ENCODE results near the gene STK25. TPM values are rescaled to one million over a fixed set of nuclear protein-coding genes. Genes with fewer than 3 reads are reported as not detected.

The STK25 gene
- total RNA-seq, 1 donor from 2014 or later: 259 TPM

- no peak overlapping the region for H3K4me3 ChIP-seq
- TF ChIP-seq CTCF (IDR thresholded peaks at IDR 0.05): no peak
- DNase-seq (ENCODE audit: low spot score in 2 of 2): no peak
- H3K9me3 ChIP-seq: no peaks in the 10 kb centered on the region
- intact Hi-C loops (cut with DNase I): loop anchor here (10.0 kb wide), 2 partner anchors 181 to 939 kb away; partner anchors contain the start of genes DTYMK, DUSP28 and RNPEPL1
- H3K27me3 ChIP-seq: no peaks in the 10 kb centered on the region
- no peak overlapping the region for H3K27ac ChIP-seq
- peaks cover 18 to 22% of the 10 kb centered on the region in 2 donors for H3K36me3 ChIP-seq
- peaks cover 6 to 18% of the 10 kb centered on the region in 2 donors for H3K4me1 ChIP-seq
Measured at GRCh38 chr2:241503776-241504392, 4.5 kb downstream of the STK25 start.

- DNase-seq (ENCODE audit: low spot score in 2 of 2): no peak
Measured at GRCh38 chr2:241502281-241502680, 6.1 kb downstream of the STK25 start.

GRCh38 chr2:241501551-241501950 is 6.8 kb downstream of the STK25 start:
- Histone ChIP-seq H3K4me1 (peaks cover 3 to 9% of the 10 kb centered on the region in 2 donors), H3K27me3 (no peaks in the 10 kb centered on the region), H3K27ac (no peak overlapping the region), H3K9me3 (no peaks in the 10 kb centered on the region), H3K4me3 (no peak overlapping the region), H3K36me3 (peaks cover 32 to 43% of the 10 kb centered on the region in 2 donors)
- no peak for DNase-seq (ENCODE audit: low spot score in 2 of 2)
- TF ChIP-seq CTCF (IDR thresholded peaks at IDR 0.05): no peak
- intact Hi-C loops (cut with DNase I): loop anchor here (10.0 kb wide), 2 partner anchors 183 to 937 kb away; partner anchors contain the start of genes DTYMK, DUSP28 and RNPEPL1

More at GRCh38 chr2:241502281-241502680, 6.1 kb downstream of the STK25 start:
- Histone ChIP-seq H3K4me1 (peaks cover 6 to 14% of the 10 kb centered on the region in 2 donors), H3K9me3 (no peaks in the 10 kb centered on the region), H3K27me3 (no peaks in the 10 kb centered on the region), H3K36me3 (peaks cover 30 to 36% of the 10 kb centered on the region in 2 donors), H3K27ac (no peak overlapping the region), H3K4me3 (no peak overlapping the region)
- no peak for TF ChIP-seq CTCF (IDR thresholded peaks at IDR 0.05)
- intact Hi-C loops (cut with DNase I): loop anchor here (10.0 kb wide), 2 partner anchors 183 to 937 kb away; partner anchors contain the start of genes DTYMK, DUSP28 and RNPEPL1

GRCh38 chr2:241501099-241501541 is 7.3 kb downstream of the STK25 start:
- Histone ChIP-seq H3K9me3 (no peaks in the 10 kb centered on the region), H3K27ac (no peak overlapping the region), H3K4me1 (peaks cover 2 to 4% of the 10 kb centered on the region in 2 donors), H3K4me3 (no peak overlapping the region), H3K36me3 (peaks cover 37 to 47% of the 10 kb centered on the region in 2 donors), H3K27me3 (no peaks in the 10 kb centered on the region)
- no peak for DNase-seq (ENCODE audit: low spot score in 2 of 2)
- no peak for TF ChIP-seq CTCF (IDR thresholded peaks at IDR 0.05)
- intact Hi-C loops (cut with DNase I): loop anchor here (10.0 kb wide), 2 partner anchors 184 to 936 kb away; partner anchors contain the start of genes DTYMK, DUSP28 and RNPEPL1

GRCh38 chr2:241500431-241500975 is 7.9 kb downstream of the STK25 start:
- Histone ChIP-seq H3K36me3 (peaks cover 43 to 53% of the 10 kb centered on the region in 2 donors), H3K4me3 (no peak overlapping the region), H3K9me3 (no peaks in the 10 kb centered on the region), H3K27ac (no peak overlapping the region), H3K27me3 (no peaks in the 10 kb centered on the region), H3K4me1 (no peaks in the 10 kb centered on the region)
- no peak for TF ChIP-seq CTCF (IDR thresholded peaks at IDR 0.05)
- intact Hi-C loops (cut with DNase I): loop anchor here (10.0 kb wide), 2 partner anchors 184 to 936 kb away; partner anchors contain the start of genes DTYMK, DUSP28 and RNPEPL1
- DNase-seq (ENCODE audit: low spot score in 2 of 2): no peak
